ENCODE data around the gene LY86.

LY86 gene
- total RNA-seq = 0 to 0.04 reads per million in 2 experiments

DNA sequence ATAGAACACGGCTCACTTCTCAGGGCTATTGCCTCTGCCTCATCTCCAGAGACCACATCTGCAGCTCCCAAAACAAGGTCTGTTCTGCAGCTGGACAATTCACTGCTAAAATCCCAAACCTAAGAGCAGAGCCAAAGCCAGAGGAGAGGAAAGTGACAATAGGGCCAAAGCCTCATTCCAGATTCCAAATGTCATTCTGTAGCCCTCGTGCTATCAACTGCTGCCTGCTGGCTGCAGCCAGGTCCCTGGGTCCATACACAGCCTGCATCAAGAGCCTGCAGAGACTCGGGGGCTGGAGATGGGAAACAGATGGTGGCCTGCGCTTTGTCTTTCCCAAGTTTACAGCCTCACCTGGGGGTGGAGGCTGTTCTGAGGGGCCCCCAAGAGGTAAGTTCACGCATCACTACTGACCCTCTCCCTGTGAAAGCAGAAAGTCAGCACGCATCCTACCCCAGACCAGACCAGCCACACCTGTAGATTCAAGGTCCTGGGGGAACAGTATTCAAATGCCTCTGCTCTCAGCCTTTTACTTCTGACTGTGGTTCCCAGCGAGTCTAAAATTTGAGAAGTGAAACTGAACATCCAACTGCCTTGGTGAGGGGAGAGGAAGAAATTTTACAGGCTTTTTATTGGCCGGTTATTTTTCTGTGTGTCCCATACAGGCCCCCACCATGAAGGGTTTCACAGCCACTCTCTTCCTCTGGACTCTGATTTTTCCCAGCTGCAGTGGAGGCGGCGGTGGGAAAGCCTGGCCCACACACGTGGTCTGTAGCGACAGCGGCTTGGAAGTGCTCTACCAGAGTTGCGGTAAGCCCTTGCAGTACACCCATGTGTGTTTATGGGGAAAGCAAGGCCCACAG, at the start of gene LY86:
Gene LY86 (plus strand): TSS at position 657 of the 860 bp plus-strand sequence. CDS start 15 bp downstream, at position 672.
- DNase-seq (ENCODE audit: low read depth) = no peak

GRCh38 chr6:6539036-6539435, 49.5 kb upstream of the LY86 start:
- DNase-seq (ENCODE audit: low read depth) = no peak

DNA sequence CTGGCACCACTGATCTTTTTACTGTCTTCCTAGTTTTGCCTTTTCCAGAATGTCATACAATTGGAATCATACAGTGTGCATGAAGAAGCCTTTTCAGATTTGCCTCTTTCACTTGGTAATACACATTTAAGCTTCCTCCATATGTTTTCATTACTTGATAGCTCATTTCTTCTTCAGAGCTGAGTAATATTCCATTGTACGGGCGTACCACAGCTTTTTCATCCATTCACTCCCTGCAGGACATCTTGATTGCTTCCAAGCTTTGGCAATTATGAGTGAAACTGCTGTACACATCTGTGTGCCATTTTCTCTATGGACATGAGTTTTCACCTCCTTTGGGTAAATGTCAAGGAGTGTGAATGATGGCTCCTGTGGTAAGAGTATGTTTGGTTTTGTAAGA, 46.2 kb upstream of the LY86 start:
- no peak for DNase-seq (ENCODE audit: low read depth)

DNA sequence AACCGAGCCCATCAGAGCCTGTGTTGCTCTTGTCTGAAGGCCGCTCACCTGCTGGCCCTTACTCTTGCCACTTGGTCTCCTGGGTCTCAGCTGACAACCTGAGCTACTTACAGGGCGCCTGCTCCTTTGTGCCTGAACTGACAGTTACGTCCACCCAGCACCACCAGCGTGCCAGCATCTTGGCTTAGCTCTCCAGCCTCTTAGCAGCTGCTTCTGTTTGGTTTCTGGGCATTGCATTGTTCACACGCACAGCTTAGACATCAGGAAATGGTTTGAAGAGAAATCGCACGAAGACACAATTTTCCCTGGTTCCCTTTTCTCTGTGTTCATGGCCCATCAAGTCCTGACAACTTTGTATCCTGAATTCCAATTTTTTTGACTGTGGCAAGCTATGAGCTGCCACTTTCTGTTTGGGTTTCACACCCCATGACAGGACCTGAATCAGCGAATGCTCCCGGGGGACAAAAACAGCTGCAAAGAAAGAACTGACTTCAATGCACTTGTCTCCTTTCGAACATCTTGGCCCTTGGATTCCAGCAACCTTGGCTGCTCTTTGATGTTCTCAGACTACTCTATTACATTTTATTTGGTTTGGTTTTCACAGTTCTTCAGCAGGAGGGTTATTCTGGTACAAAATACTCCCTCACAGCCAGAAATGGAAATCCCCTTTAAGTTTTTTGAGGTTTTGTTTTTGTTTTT, 45.2 kb upstream of the LY86 start:
- DNase-seq (ENCODE audit: low read depth) = no peak

DNA sequence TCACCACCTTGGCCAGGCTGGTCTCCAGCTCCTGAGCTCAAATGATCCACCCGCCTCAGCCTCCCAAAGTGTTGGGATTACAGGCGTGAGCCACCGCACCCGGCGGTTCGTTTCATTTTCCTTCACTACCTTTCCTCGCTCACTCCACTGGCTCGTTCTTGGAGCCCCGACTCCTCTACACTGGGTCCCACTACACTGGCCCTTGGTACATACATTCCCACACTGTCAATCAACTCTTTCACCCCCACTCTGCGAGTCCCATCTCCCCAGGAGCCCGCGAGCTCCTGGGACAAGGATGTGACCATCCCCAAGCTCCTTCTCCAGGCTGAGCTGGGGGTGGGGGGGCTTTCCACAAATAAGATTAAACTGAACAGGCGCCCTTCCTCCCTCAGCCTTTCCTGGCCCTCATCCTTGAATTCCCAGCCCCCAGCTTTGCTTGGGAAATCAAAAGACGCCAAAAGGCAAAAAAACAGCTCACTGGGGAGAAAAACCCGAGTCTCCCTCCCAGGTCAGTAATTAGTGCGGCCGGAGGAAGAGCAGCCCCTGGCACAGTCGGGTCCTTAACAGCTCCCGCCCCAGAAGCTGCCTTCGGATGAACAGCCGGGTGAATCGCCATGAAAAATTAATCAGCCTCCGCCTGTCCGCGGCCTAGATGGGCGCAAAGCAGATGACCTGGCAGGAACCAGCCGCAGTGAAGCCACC, 42.8 kb upstream of the LY86 start:
- DNase-seq (ENCODE audit: low read depth) = no peak

DNA sequence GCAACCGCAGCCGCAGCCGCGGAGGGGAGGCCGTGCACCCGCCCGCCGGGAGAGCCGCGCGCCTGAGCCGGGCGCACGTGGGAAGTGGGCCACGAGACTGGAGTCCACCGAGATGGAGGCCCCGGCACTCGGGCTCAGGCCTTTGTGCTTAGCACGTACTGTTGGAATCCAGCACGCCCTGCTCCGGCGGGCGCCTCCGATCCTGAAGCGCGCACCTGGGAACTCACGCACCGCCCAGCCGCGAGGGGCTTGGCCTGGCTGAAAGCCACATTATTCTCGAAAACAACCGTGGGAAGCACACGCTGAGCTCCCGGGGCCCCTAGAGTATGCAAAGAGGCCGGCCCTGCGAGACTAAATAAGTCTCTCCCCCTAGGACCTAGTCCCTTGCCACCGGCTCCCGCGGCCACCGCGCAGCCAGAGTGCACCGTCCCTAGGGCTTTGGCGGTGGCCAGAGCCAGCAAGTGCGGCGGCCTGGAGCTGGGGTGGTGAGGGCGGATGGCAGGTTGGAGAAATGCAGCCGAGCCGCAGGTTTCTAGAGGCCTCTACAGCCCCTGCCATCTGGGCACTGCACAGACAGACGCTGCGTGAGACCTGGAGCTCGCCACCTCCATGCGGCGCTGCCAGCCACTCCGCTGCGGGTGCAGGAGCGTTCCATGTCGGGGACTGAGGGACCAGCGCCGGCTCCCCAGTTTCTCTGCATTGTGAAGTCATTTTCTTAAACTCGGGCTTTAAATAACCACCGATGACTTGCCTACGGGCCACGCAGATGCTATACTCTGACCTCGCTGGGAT, 42.0 kb upstream of the LY86 start:
- no peak for DNase-seq (ENCODE audit: low read depth)

DNA sequence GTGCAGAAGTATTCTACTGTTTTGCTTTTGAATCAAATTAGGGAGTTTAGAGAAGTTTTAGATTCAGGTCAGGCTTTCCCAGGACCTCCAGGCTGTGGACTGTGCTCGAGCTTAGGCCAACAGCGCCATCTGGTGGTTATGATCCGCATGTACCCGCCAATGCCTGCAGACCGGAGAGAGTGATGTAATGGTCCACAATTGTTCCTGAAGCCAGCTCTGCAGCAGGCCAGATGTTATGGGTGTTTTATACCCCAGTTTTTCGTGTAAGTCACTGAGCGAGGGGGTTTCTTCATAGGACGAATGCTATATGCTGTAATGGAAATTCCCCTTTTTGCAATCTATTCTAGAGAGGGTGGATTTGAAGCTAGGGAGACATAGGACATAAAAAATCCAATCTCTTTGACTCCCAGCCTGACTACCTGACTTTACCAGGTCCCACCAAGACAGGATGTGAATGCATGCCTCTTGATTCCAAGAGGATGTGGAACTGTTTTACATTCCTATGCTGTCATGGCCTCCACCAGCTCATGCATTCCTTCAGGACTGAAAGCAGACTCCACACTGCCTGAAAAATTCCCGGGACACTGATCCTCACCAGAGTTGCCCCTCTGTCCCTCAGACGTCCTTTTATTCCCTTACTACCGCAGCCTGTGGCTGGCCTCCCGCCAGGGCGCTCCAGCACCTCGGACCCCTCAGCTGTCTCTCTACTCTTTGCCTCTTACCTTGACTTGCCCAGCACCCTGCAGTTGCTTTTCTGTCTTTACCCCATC, 41.2 kb upstream of the LY86 start:
- peak; percentile 56 for DNase-seq (ENCODE audit: low read depth)

DNA sequence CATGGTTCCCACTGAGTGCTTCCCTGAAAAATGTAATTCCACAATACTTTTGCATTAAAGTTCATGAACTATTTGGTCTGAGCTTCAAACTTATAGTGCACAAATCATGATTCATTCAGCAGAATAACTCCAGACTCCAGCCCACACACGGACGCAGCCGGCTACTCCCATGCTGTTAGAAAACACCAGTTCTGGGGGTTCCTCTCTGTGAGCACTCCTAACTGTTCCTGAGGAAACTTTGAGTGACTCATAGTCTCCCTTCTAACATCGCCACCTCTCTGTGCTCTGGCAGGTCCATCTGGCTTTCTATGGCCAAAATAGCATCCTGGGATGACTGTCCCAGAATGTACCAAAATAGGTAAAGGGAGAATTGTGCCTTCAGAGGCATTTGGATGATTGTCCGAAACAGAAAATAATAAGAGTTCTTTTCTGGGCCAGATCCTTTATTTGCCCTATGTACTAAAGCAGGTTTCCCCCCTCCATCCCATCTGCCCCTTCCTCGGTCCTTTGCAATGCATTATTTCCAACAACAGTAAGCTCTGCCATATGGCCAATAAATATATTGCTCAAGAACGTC, 32.3 kb upstream of the LY86 start:
- DNase-seq (ENCODE audit: low read depth) = no peak

DNA sequence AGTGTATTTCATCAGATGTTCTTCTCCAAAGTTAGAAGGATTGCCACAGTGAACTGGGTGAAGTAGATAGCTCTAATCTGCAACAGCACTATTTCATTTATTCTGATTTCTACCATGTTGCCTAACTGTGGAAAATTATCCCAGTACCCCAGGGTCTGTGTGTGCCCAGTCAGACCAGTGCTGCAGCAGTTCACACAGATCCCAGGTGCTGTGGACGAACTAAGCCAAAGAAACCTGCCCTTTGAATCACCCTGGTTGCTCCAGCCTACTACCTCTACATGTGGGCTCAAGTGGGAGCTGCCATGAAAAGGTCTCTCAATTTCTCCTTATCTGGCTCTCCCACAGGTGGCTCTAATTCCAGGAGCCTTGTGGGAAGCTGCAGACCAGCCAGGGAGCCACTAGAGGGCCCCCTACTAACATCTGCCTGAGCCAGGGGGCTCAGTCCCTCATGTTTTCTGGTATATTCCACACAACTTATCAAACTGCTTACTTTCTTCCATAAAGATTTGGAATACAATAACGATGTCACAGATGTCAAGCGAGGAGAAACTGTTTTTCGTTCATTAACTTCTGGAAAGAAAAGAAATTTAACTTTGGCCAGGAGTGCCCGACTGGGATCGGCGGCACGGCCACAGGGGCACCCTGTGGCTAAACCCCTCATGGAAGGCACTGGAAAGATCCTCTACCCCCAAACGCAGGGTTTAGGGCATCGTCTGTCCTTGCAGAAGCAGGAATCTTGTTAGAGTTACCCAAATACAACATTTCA, 31.6 kb upstream of the LY86 start:
- no peak for DNase-seq (ENCODE audit: low read depth)

DNA sequence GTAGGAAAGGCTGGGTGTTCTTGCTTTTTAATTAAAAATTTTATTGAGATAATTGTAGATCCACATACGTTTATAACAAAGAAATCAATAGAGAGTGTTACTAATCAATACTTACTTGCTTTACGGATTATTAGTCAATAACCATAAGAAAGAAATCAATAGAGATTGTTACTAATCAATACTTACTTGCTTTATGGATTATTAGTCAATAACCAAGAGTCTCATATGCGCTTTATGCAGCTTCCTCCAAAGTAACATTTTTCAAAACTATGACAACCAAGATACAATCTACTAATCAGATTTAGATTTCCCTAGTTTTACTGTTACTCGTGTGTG, 31.0 kb upstream of the LY86 start:
- no peak for DNase-seq (ENCODE audit: low read depth)

DNA sequence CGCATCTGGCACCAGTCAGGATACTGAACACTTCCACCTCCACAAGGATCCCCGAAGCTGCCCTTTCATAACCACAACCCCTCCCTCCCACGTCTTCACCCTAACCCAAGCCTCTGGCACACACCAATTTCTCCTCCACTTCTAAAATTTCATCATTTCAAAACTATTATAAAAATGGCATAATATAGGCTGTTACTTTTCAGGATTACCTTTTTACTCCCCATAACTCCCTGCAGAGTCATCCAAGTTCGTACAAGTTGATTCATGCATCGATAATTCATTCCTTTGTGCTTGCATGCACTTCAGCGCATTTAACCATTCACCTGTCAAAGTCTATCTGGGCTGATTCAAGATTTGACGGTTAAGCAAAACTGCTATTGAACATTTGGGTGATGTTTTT, 30.6 kb upstream of the LY86 start:
- DNase-seq (ENCODE audit: low read depth) = no peak

DNA sequence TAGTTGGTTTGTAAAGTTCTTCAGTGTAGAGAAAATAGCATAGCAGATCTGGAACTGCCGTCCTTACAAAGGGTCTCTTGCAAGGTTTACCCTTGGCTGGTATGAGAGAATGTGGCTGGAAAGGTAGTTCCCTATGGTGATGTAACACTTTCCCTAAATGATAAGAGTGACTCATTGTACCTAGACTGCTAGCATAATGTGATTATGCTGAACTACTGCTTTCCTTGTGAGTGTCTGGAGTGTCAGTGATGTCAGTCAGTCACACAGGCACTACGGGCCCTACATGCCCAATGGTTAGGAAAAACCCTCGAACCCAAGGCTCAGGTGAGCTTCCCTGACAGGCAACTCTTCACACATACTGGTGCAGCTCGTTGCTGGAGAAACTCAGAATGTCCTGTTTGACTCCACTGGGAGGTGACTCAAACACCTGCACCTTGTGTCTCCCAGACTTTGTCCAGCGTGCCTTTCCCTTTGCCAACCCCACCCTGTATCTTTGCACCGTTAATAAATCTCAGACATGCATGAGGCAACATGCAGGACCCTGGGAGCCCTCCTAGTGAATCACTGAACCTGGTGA, 28.4 kb upstream of the LY86 start:
- DNase-seq (ENCODE audit: low read depth) = no peak

GRCh38 chr6:6560909-6561308, 27.6 kb upstream of the LY86 start:
- no peak for DNase-seq (ENCODE audit: low read depth)

DNA sequence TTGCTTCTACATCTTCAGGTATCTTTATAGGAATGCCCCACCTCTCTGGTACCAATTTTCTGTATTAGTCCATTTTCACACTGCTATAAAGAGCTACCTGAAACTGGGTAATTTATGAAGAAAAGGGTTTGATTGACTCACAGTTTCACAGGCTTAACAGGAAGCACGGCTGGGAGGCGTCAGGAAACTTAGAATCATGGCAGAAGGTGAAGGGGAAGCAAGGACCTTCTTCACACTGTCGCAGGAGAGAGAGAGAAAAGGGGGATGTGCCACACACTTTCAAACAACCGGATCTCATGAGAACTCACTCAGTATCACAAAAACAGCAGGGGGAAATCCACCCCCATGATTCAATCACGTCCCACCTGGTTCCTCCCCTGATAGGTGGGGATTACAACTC, 24.4 kb upstream of the LY86 start:
- no peak for DNase-seq (ENCODE audit: low read depth)

- no peak for DNase-seq (ENCODE audit: low read depth)
These were observed 23.5 kb upstream of the LY86 start for GRCh38 chr6:6565069-6565468.

- DNase-seq (ENCODE audit: low read depth) = no peak
These were observed 23.0 kb upstream of the LY86 start for GRCh38 chr6:6565488-6565887.

DNA sequence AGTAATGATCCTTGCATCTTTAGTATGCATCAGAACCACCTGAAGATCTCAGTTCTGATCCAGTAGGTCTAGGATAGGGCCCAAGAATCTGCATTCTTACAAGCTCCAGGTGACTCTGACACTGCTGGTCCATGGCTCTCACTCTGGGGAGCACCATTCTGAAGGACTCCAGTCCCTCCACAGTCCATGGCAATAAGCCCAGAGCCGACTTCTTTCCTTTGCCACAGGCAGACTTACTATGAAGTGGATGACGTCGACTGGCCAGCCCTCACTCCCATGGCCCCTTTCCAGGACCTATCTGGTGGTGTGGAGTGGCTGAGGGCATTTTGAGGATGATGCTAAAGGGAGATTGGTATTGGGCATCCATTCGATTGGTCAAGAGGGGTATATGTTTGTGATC, 21.8 kb upstream of the LY86 start:
- no peak for DNase-seq (ENCODE audit: low read depth)

DNA sequence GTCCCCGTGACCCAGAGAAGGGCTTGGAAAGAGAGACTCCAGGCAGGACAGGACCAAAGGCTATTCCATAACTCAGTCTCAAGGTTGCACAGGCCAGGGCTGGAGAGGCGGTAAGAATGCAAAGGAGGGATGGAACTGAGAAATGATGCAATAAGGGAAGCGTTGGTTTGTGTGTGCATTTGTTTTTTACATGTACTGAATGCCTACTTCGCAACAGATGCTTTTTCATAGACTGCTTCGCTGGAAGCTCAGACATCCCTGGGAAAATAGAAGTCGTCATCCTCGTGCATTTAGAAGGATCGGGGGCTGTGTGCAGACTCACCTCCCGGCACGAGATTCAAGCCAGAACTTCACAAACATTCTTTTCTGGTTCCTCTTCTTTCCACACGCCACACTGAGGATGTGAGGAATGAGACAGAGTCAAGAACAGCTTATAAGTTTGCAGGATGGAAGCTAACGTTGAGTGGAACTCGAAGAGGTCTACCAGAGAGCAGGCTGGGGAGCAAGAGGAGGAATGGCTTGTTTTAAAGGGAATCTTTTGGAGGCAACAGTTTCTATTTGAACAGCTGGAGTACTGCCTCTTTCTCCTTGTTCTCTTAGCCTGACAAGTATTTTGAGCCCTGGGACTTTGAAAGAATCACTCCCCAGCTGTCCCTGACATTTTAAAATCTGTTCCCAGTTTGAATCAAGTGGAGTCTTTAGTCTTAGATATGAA, 19.3 kb upstream of the LY86 start:
- DNase-seq (ENCODE audit: low read depth) = no peak

- DNase-seq (ENCODE audit: low read depth) = no peak
These were observed 18.7 kb upstream of the LY86 start for GRCh38 chr6:6569811-6570164.

Measured in T follicular helper cell (primary cell).